ENCODE results near the gene GRK1.

Gene GRK1

GRCh38 chr13:113665597-113666328, 1.3 kb upstream of the GRK1 start:
- no peak for DNase-seq (ENCODE audit: low read depth in 2 of 2)

DNA sequence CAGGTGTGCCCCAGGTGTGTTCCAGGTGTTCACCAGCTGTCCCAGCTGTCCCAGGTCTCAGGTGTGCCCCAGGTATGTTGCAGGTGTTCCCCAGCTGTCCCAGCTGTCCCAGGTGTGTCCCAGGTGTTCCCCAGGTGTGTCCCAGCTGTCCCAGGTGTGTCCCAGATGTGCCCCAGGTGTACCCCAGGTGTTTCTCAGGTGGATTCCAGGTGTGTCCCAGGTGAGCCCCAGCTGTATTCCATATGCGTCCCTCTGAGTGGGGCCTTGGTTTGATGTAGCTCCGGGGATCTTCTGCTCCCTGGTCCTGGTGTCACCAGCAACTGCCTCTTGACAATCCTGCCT, 719 bp upstream of the GRK1 start:
- DNase-seq (ENCODE audit: low read depth in 2 of 2), result no peak

DNA sequence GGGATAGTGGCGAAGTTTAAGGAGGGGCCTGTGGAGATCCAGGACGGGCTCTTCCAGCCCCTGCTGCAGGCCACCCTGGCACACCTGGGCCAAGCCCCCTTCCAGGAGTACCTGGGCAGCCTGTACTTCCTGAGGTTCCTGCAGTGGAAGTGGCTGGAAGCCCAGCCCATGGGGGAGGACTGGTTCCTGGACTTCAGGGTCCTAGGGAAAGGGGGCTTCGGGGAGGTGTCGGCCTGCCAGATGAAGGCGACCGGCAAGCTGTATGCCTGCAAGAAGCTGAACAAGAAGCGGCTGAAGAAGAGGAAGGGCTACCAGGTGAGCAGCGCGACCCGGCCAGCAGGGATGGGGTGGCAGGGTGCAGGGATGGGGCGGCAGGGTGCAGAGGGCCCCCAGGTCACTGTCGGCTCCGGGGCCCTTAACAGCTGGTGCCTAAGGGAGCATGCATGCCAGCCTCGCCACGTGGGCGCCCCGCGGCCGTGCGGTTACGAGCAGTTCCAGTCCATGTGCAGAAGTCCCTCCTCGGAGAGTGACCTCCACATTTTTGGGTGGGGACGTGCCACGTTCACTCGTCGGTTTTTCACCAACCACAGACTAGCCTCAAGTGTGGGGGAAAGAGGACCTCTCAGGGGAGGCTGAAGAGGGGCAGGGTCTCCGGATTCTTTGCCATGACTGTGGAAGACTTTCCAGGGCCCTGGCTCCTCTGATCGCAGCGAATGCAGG, 912 bp downstream of the GRK1 start:
- no peak for DNase-seq (ENCODE audit: low read depth in 2 of 2)

- no peak for DNase-seq (ENCODE audit: low read depth in 2 of 2)
Measured at GRCh38 chr13:113668491-113668971, 1.5 kb downstream of the GRK1 start.

- DNase-seq (ENCODE audit: low read depth in 2 of 2), result no peak
Measured at GRCh38 chr13:113669231-113669754, 2.3 kb downstream of the GRK1 start.

DNA sequence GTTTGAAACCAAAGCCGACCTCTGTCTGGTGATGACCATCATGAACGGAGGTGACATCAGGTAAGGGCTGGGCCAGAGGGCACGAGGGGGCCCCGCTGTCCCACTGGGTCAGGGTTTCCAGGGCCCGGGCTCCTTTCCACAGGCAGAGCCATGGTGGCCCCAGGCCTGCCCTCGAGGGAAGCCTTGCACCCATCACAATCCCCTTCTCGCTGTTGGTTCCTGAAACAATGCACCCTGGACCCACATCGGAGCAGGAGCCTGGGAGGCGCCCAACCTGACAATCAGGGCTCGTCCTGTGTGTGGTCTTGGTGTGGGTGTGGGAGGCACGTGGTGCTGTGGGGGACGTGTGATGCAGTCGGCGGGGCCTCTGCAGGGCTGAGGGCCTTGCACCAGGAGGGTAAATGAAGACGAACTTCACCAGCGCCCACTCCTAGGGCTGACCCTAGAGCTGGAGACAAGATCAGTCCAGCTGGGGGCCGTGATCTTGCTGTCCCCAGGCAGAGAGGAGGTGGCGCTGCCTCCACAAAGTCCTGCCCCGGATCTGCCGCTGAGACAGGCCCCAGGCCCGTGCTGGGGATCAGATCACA, 2.8 kb downstream of the GRK1 start:
- no peak for DNase-seq (ENCODE audit: low read depth in 2 of 2)

DNA sequence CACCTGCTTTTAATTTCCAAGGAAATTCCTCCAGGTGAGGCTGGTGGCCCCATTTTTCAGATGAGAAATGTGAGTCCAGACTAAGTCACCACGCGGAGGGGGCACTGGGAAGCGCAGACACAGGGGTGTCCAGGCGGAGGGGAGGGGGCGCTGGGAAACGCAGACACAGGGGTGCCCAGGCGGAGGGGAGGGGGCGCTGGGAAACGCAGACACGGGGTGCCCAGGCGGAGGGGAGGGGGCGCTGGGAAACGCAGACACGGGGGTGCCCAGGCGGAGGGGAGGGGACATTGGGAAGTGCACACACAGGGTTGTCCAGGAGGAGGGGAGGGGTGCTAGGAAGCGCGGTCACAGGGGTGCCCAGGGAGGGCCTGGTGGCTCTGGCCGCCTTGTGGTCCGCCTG, 3.5 kb downstream of the GRK1 start:
- DNase-seq (ENCODE audit: low read depth in 2 of 2), result no peak

- no peak for DNase-seq (ENCODE audit: low read depth in 2 of 2)
Measured at GRCh38 chr13:113671066-113672001, 4.3 kb downstream of the GRK1 start.

DNA sequence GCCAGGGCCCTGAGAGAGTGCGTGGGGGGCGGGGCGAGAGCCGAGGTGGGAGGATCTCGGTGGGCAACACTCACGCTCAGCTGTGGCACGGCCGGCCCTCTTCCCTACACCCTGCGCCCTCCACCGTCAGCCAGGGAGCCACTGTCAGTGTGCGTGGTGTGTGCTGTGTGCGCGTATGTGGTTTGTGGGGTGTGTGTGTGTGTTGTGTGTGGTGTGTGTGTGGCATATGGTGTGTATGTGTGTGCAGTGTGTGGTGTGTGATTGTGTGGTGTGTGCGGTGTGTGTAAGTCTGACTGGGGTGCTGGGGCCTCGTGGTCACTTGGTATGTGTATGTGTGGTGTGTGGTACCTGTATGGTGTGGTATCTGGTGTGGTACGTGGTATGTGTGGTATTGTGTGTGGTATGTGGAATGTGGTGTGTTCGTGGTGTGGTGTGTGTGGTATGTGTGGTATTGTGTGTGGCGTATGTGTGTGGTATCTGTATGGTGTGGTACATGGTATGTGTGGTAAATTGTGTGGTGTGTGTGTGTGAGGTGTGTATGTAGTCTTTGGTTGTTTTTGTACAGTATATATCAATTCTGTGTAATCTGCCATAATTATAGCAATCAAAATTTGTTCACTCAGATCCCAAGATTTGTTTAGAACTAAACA, 5.1 kb downstream of the GRK1 start:
- no peak for DNase-seq (ENCODE audit: low read depth in 2 of 2)

- DNase-seq (ENCODE audit: low read depth in 2 of 2), result no peak
Measured at GRCh38 chr13:113722921-113723320, 55.9 kb downstream of the GRK1 start.

GRCh38 chr13:113723410-113724015, 56.5 kb downstream of the GRK1 start:
- DNase-seq (ENCODE audit: low read depth in 2 of 2), result no peak

GRCh38 chr13:113724016-113724758, 57.2 kb downstream of the GRK1 start:
- no peak for DNase-seq (ENCODE audit: low read depth in 2 of 2)

DNA sequence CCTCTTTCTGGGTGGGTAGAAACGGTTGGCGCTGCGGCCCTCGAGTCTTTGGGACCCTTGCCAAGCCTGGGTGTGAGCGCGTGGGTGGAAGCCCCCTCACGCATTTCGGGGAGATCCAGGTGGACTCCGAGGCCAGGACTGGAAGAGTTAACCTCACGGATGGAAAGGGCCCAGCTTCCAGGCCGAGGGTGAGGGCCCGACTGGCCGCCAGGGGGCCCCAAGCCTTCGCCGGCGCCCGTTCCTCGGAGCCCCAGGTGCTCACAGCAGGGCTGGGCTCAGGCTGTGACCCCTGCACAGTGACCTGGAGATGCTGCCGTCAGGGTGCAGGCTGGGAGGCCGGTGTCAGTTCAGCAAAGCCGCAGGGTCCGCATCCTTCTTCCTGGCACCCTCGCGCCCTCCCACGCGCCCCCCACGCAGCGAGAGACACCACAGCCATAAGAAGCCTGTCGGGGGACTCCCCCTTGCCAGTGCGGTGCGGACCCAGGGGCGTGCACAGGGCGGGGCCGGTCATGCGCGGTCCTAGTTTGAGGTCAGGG, 57.8 kb downstream of the GRK1 start:
- DNase-seq (ENCODE audit: low read depth in 2 of 2), result peak; percentile 83 to 84

- DNase-seq (ENCODE audit: low read depth in 2 of 2), result peak; percentile 34 to 52
Measured at GRCh38 chr13:113725329-113726105, 58.5 kb downstream of the GRK1 start.

DNA sequence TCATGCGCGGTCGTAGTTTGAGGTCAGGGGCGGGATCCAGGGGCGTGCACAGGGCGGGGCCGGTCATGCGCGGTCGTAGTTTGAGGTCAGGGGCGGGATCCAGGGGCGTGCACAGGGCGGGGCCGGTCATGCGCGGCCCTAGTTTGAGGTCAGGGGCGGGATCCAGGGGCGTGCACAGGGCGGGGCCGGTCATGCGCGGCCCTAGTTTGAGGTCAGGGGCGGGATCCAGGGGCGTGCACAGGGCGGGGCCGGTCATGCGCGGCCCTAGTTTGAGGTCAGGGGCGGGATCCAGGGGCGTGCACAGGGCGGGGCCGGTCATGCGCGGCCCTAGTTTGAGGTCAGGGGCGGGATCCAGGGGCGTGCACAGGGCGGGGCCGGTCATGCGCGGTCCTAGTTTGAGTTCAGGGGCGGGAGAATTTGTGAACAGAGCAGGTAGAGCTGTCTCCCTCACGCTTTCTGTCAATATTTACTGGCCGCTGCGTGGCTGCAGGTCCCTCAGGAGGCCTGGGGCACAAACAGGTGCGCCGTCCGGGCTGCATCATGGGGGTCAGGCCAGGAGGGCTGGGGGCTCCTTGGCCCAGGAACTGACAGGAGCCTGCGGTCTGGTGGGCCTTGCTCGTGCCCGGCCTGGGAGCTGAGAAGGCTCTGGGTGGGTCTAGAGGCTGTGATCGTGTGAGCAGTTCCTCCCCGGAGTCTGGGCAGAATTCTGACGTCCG, 59.2 kb downstream of the GRK1 start:
- DNase-seq (ENCODE audit: low read depth in 2 of 2), result peak in 1 of 2 donors; percentile 21

GRCh38 chr13:113726961-113727411, 60.0 kb downstream of the GRK1 start:
- no peak for DNase-seq (ENCODE audit: low read depth in 2 of 2)

DNA sequence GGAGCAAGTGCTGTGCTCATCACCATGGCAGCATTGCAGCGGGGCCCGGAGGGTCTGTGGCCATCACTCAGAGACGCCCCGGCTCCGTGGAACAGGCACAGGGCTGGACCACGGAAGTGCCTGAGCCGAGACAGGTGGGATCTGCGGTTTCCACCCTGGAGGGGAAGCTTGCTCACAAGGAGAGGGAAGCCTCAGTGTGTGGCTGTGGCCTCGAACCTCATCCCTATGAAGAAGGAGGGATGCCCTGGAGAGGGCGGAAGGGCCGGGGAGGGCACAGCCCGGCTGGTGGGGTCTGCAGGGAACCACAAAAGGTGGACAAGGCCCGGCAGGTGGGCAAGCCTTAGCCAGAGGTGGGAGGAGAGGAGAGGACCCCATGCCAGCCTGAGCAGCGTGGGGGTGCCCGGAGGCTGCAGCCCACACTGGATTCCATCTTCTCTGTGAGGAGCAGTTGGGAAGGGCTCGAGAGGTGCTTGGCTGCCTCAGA, 61.6 kb downstream of the GRK1 start:
- DNase-seq (ENCODE audit: low read depth in 2 of 2), result no peak

Measured in stimulated activated CD8-positive, alpha-beta memory T cell treated with anti-CD3 and anti-CD28 coated beads, Interleukin-7, amount 100 ng/mL, for 4 hours (primary cell).